Chondrocyte (in vitro differentiated cells): ENCODE results near the gene ARNT2. TPM values are rescaled to one million over a fixed set of nuclear protein-coding genes. Genes with fewer than 3 reads are reported as not detected.

ENCODE experiments used
- DNase-seq: peaks from one replicate; pipeline ENCODE4 v3.0.0; 2021; ENCODE audit warnings: mixed read lengths, low spot score
- H3K27ac Mint-ChIP-seq: one replicate; pipeline ENCODE4 v1.8.0; 2021; ENCODE audit warnings: mild to moderate bottlenecking, moderate library complexity, mixed read lengths; ENCODE audit not compliant: unreplicated experiment
- H3K27me3 Mint-ChIP-seq: 2 replicates; pipeline ENCODE4 v1.8.0; 2021; ENCODE audit warnings: low read depth, mixed read lengths
- H3K36me3 Mint-ChIP-seq: 2 replicates; pipeline ENCODE4 v1.8.0; 2021; ENCODE audit warnings: low read depth, mixed read lengths
- H3K4me1 Mint-ChIP-seq: 2 replicates; pipeline ENCODE4 v1.8.0; 2021; ENCODE audit warnings: low read depth, mild to moderate bottlenecking, mixed read lengths
- H3K4me3 Mint-ChIP-seq: one replicate; pipeline ENCODE4 v1.8.0; 2021; ENCODE audit warnings: mild to moderate bottlenecking, moderate library complexity, mixed read lengths; ENCODE audit not compliant: unreplicated experiment
- H3K9me3 Mint-ChIP-seq: 2 replicates; pipeline ENCODE4 v1.8.0; 2021; ENCODE audit warnings: low read depth, mixed read lengths
- CTCF ChIP-seq: fragments of 200-600 bp; sonication (generic); IDR thresholded peaks from 2 replicates; pipeline ENCODE4 v1.5.0; 2021; ENCODE audit warnings: antibody characterized with exemption, mild to moderate bottlenecking, moderate library complexity
- total RNA-seq: library from RNA; stranded (reverse); gene quantifications from 3 replicates; pipeline ENCODE4 v1.2.1, GENCODE V29; 2021

Gene ARNT2
- total RNA-seq, 1 donor from 2014 or later: 20.2 TPM

- Mint-ChIP-seq H3K9me3 (no peaks in the 10 kb centered on the region), H3K27me3 (no peaks in the 10 kb centered on the region), H3K4me1 (peaks cover 58% of the 10 kb centered on the region), H3K36me3 (peaks cover 7% of the 10 kb centered on the region), H3K4me3 (peak overlapping the region; percentile 46), H3K27ac (peak overlapping the region; percentile 90)
- no peak for TF ChIP-seq CTCF
- DNase-seq: no peak
These were observed 51.0 kb downstream of the ARNT2 start for GRCh38 chr15:80455051-80455648.

- H3K4me3 Mint-ChIP-seq: peak overlapping the region; percentile 46
These were observed 51.7 kb downstream of the ARNT2 start for GRCh38 chr15:80455668-80456442.

GRCh38 chr15:80456517-80457492 lies 52.6 kb downstream of the ARNT2 start:
- H3K36me3 Mint-ChIP-seq: peaks cover 7% of the 10 kb centered on the region
- H3K4me3 Mint-ChIP-seq: no peak overlapping the region
- TF ChIP-seq CTCF: no peak
- H3K27ac Mint-ChIP-seq: no peak overlapping the region
- H3K27me3 Mint-ChIP-seq: no peaks in the 10 kb centered on the region
- peaks cover 55% of the 10 kb centered on the region for H3K4me1 Mint-ChIP-seq
- no peak for DNase-seq
- no peaks in the 10 kb centered on the region for H3K9me3 Mint-ChIP-seq

More at GRCh38 chr15:80455668-80456442, 51.7 kb downstream of the ARNT2 start:
- Mint-ChIP-seq H3K9me3 (no peaks in the 10 kb centered on the region), H3K27ac (peak overlapping the region; percentile 90), H3K36me3 (peaks cover 7% of the 10 kb centered on the region), H3K4me1 (peaks cover 55% of the 10 kb centered on the region), H3K27me3 (no peaks in the 10 kb centered on the region)
- no peak for DNase-seq
- peak; percentile 99 for TF ChIP-seq CTCF

GRCh38 chr15:80457896-80458295 lies 53.7 kb downstream of the ARNT2 start:
- DNase-seq: no peak
- no peaks in the 10 kb centered on the region for H3K9me3 Mint-ChIP-seq
- peaks cover 8% of the 10 kb centered on the region for H3K36me3 Mint-ChIP-seq
- no peak overlapping the region for H3K4me3 Mint-ChIP-seq
- peaks cover 58% of the 10 kb centered on the region for H3K4me1 Mint-ChIP-seq
- H3K27ac Mint-ChIP-seq: no peak overlapping the region
- peak; percentile 32 for TF ChIP-seq CTCF
- H3K27me3 Mint-ChIP-seq: no peaks in the 10 kb centered on the region

GRCh38 chr15:80458580-80458979 lies 54.4 kb downstream of the ARNT2 start:
- H3K4me1 Mint-ChIP-seq: peaks cover 60% of the 10 kb centered on the region
- DNase-seq: no peak
- H3K9me3 Mint-ChIP-seq: no peaks in the 10 kb centered on the region
- TF ChIP-seq CTCF: no peak
- H3K27me3 Mint-ChIP-seq: no peaks in the 10 kb centered on the region
- H3K36me3 Mint-ChIP-seq: peaks cover 8% of the 10 kb centered on the region
- H3K27ac Mint-ChIP-seq: no peak overlapping the region
- no peak overlapping the region for H3K4me3 Mint-ChIP-seq
